Keratinocyte (primary cell): ENCODE measurements around the gene KLF11.

Experiments used
- CTCF ChIP-seq, 3 experiments: IDR thresholded peaks in 1 of 3; conservative IDR thresholded peaks in 1 of 3; optimal IDR thresholded peaks in 1 of 3; 2 replicates in 2 of 3; 3 replicates in 1 of 3; pipeline versions ENCODE3 to v1.5.1; 2011; ENCODE audit warnings: low read length in 3 of 3, mild to moderate bottlenecking in 3 of 3, moderate library complexity in 2 of 3, control low read depth in 1 of 3, inconsistent platforms in 1 of 3; ENCODE audit not compliant: insufficient read depth in 2 of 3; ENCODE audit errors: extremely low read depth in 1 of 3
- EZH2 ChIP-seq: IDR thresholded peaks from one replicate; pipeline ENCODE4 v1.6.1; 2012; ENCODE audit warnings: inconsistent platforms, mild to moderate bottlenecking, low read length, moderate library complexity

DNA sequence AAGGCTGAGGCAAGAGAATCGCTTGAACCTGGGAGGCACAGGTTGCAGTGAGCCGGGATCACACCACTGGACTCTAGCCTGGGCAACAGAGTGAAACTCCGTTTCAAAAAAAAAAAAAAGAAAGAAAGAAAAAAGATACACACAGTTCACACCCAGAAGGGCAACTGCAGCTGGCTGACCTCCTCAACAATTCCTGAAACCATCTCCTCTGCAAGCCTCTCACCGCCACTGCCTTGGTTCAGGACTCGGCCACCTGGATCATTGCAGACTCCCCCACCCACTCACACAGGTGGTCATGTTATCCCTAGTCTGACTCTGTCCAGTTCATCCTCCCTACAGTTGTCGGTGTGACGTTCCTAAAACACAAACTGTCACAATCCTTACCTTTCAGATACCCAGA, 34.7 kb downstream of the KLF11 start:
- TF ChIP-seq CTCF (optimal IDR thresholded peaks at IDR 0.05 in 1 of 3, IDR thresholded peaks at IDR 0.05 in 1 of 3, conservative IDR thresholded peaks at IDR 0.05 in 1 of 3; ENCODE audit: extremely low read depth in 1 of 3, insufficient read depth in 2 of 3, low read length in 3 of 3) (no peak), EZH2 (no peak)
